Endothelial cell of umbilical vein (primary cell): ENCODE data around the gene OSBPL6. TPM values are rescaled to one million over a fixed set of nuclear protein-coding genes. Genes with fewer than 3 reads are reported as not detected.

Source experiments
- BruUV-seq: library from RNA; stranded (reverse); fragments of 400-500 nt; replicated peaks from 2 replicates; lab custom pipeline; 2021; lab: Mats Ljungman, UMichigan
- CTCF ChIA-PET: fragments of 300-600, 350-600 bp; sonication (Branson Sonifier 250); formaldehyde crosslinking; loops from one replicate; lab custom pipeline; 2021; ENCODE audit warnings: antibody characterized with exemption, inconsistent platforms; lab: Charles Lee
- POLR2A ChIA-PET: fragments of 300-600, 350-600 bp; sonication (Branson Sonifier 250); formaldehyde crosslinking; loops from one replicate; lab custom pipeline; 2021; ENCODE audit warnings: antibody characterized with exemption, inconsistent platforms; lab: Charles Lee
- DNase-seq: peaks from one replicate; pipeline ENCODE4 v3.0.0-alpha.2; 2011; ENCODE audit warnings: low read depth, low spot score
- FAIRE-seq: peaks from 2 replicates; lab custom pipeline; 2011; peaks lifted over from hg19 to GRCh38; lab: Jason Lieb, UNC
- H2AFZ ChIP-seq: 2 replicates; pipeline ENCODE4 v1.6.0; 2012; ENCODE audit warnings: low read depth, low read length, control low read depth, inconsistent platforms
- H3K27ac ChIP-seq: 2 replicates; pipeline ENCODE4 v1.5.1; 2011; ENCODE audit warnings: low read depth, mild to moderate bottlenecking, control low read depth, low read length, moderate library complexity; ENCODE audit not compliant: insufficient read depth
- H3K27me3 ChIP-seq, 2 experiments: 2 replicates each; pipeline versions ENCODE4 v1.6.0 to v1.6.1; 2011; ENCODE audit warnings: low read length in 2 of 2, mixed read lengths in 1 of 2; ENCODE audit not compliant: control insufficient read depth in 2 of 2, insufficient read depth in 2 of 2
- H3K36me3 ChIP-seq, 2 experiments: 2 replicates in 1 of 2; 3 replicates in 1 of 2; pipeline ENCODE4 v1.5.1; 2011; ENCODE audit warnings: low read length in 2 of 2, mild to moderate bottlenecking in 1 of 2, moderate library complexity in 1 of 2; ENCODE audit not compliant: control insufficient read depth in 2 of 2, insufficient read depth in 2 of 2; ENCODE audit errors: extremely low read depth in 1 of 2
- H3K4me1 ChIP-seq: 3 replicates; pipeline ENCODE4 v1.5.1; 2011; ENCODE audit warnings: mild to moderate bottlenecking, low read length; ENCODE audit not compliant: control insufficient read depth, insufficient read depth; ENCODE audit errors: extremely low read depth
- H3K4me2 ChIP-seq: 2 replicates; pipeline ENCODE4 v1.6.1; 2011; ENCODE audit warnings: low read length, control low read depth, mixed read lengths; ENCODE audit not compliant: insufficient read depth
- H3K4me3 ChIP-seq, 3 experiments: fragments of 200-600 bp in 1 of 3; sonication (generic), shearing (Covaris generic) in 1 of 3; replicated peaks in 1 of 3; 2 replicates each; pipeline ENCODE4 v1.5.1; 2011 to 2016; ENCODE audit warnings: control low read depth in 3 of 3, low read length in 3 of 3, mild to moderate bottlenecking in 2 of 3, inconsistent platforms in 1 of 3, low read depth in 1 of 3, moderate library complexity in 1 of 3; ENCODE audit not compliant: insufficient read depth in 1 of 3
- H3K79me2 ChIP-seq: 2 replicates; pipeline ENCODE4 v1.6.0; 2012; ENCODE audit warnings: low read length, inconsistent platforms; ENCODE audit not compliant: control insufficient read depth, insufficient read depth
- H3K9ac ChIP-seq: replicated peaks from 2 replicates; pipeline ENCODE3; 2011; ENCODE audit warnings: low read length, control low read depth; ENCODE audit not compliant: insufficient read depth; ENCODE audit errors: extremely low read depth
- H3K9me1 ChIP-seq: replicated peaks from 3 replicates; pipeline ENCODE4 v1.6.0; 2011; ENCODE audit warnings: mild to moderate bottlenecking, low read length; ENCODE audit not compliant: control insufficient read depth, insufficient read depth; ENCODE audit errors: extremely low read depth
- H3K9me3 ChIP-seq: replicated peaks from 2 replicates; pipeline ENCODE4 v1.5.1; 2012; ENCODE audit warnings: low read length, inconsistent platforms; ENCODE audit not compliant: control insufficient read depth, insufficient read depth
- H4K20me1 ChIP-seq: replicated peaks from 2 replicates; pipeline ENCODE3; 2011; ENCODE audit warnings: mild to moderate bottlenecking, low read length; ENCODE audit not compliant: control insufficient read depth, insufficient read depth; ENCODE audit errors: extremely low read depth
- CTCF ChIP-seq, 2 donors: IDR thresholded peaks; 1 replicate in 1 of 2; 2 replicates in 1 of 2; pipeline ENCODE4 v1.5.1; 2011; ENCODE audit warnings: low read length in 2 of 2, mild to moderate bottlenecking in 2 of 2, moderate library complexity in 2 of 2, control low read depth in 1 of 2, inconsistent platforms in 1 of 2, low read depth in 1 of 2; ENCODE audit not compliant: insufficient read depth in 1 of 2; ENCODE audit errors: extremely low read depth in 1 of 2
- EZH2 ChIP-seq: IDR thresholded peaks from 2 replicates; pipeline ENCODE4 v1.6.1; 2012; ENCODE audit warnings: borderline replicate concordance, low read depth, mild to moderate bottlenecking, moderate library complexity, low read length, inconsistent platforms; ENCODE audit not compliant: severe bottlenecking
- FOS ChIP-seq: IDR thresholded peaks from 2 replicates; pipeline ENCODE4 v1.6.1; 2011; ENCODE audit warnings: mild to moderate bottlenecking, low read length, moderate library complexity, borderline replicate concordance; ENCODE audit not compliant: insufficient read depth
- GATA2 ChIP-seq: IDR thresholded peaks from 2 replicates; pipeline ENCODE4 v1.7.0; 2011; ENCODE audit warnings: low read depth, mild to moderate bottlenecking, moderate library complexity, mixed read lengths, low read length; ENCODE audit not compliant: insufficient read length, insufficient read depth
- JUN ChIP-seq: IDR thresholded peaks from 2 replicates; pipeline ENCODE4 v1.6.1; 2011; ENCODE audit warnings: borderline replicate concordance, low read depth; ENCODE audit not compliant: insufficient read length, insufficient read depth
- MAX ChIP-seq: IDR thresholded peaks from 2 replicates; pipeline ENCODE4 v1.6.1; 2011; ENCODE audit not compliant: insufficient read depth, insufficient read length
- MYC ChIP-seq: IDR thresholded peaks from one replicate; pipeline ENCODE4 v1.6.1; 2011; ENCODE audit warnings: mild to moderate bottlenecking, low read depth, low read length
- POLR2A ChIP-seq: IDR thresholded peaks from 2 replicates; pipeline ENCODE4 v1.6.1; 2012; ENCODE audit warnings: low read depth, mild to moderate bottlenecking, control low read depth, low read length
- POLR2AphosphoS5 ChIP-seq: IDR thresholded peaks from 2 replicates; pipeline ENCODE4 v1.6.1; 2012; ENCODE audit warnings: low read depth, mild to moderate bottlenecking, control low read depth, low read length, moderate library complexity; ENCODE audit not compliant: insufficient read depth
- dilution Hi-C: fragments of 300-500 bp; cut with MboI; formaldehyde crosslinking; loops from one replicate; pipeline ENCODE4 v1.15.0; 2019; ENCODE audit warnings: low sequenced_read_pairs; ENCODE audit not compliant: extremely low pct_ligation_motif_present
- intact Hi-C: fragments of 100-400 bp; cut with micrococcal nuclease; formaldehyde crosslinking; loops from one replicate; pipeline ENCODE4 v1.10.0; 2022
- polyA plus RNA-seq, 4 experiments: library from polyadenylated mRNA; depleted of rRNA in 3 of 4; stranded (reverse) in 3 of 4; unstranded in 1 of 4; fragments of >200 nt; gene quantifications; 2 replicates each; pipeline versions ENCODE4 v1.2.1 to v1.2.3, GENCODE V29; 2011 to 2012; ENCODE audit warnings: missing spikeins in 1 of 4
- total RNA-seq: library from RNA; stranded (reverse); gene quantifications from 2 replicates; pipeline ENCODE4 v1.2.3, GENCODE V29; 2021

OSBPL6 gene
- total and polyA plus RNA-seq, 2 donors (not counting 3 experiments of a cell fraction or from before 2014, with no cell fraction given), result 1.5 to 2.3 TPM

DNA sequence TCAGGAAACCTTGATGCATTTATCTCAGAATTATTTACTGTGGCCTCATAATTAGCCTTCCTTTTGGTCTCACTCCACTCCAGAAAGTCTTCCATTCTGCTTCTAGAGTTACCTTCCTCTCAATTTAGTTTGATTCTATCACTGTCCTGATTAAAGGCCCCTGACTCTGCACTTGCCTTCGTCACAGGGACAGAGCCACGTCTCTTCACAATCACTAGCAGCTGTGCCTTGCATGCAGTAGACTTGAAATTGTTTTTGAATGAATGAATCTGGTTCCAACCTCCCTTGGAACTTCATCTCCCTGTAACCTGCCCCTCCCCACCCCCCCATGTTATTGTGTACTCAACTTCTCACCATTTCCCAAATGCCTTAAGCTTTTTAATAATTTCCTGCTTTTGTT is 52.4 kb downstream of the OSBPL6 start:
- dilution Hi-C loops, result no loop called here
- CTCF ChIA-PET, result interaction anchor here (1.0 to 1.5 kb wide), 2 partner anchors 10 to 114 kb away, joined by 3 to 4 read pairs; no protein-coding TSS in a partner anchor
- FAIRE-seq (no peak), DNase-seq (peak; percentile 17)
- Histone ChIP-seq H3K9ac (no peak overlapping the region), H3K36me3 (no peaks in the 10 kb centered on the region), H3K9me1 (no peaks in the 10 kb centered on the region), H3K79me2 (no peaks in the 10 kb centered on the region), H3K27me3 (no peaks in the 10 kb centered on the region), H3K9me3 (no peaks in the 10 kb centered on the region), H3K4me1 (peaks cover 6% of the 10 kb centered on the region), H4K20me1 (no peaks in the 10 kb centered on the region), H3K4me3 (no peak overlapping the region), H3K4me2 (no peak overlapping the region), H2AFZ (no peak overlapping the region), H3K27ac (no peak overlapping the region)
- TF ChIP-seq POLR2AphosphoS5 (no peak), MYC (no peak), GATA2 (no peak), EZH2 (no peak), CTCF (IDR thresholded peaks at IDR 0.05; ENCODE audit: extremely low read depth in 1 of 2, insufficient read depth in 1 of 2, low read depth in 1 of 2, low read length in 2 of 2) (no peak)
- no TSS peak for BruUV-seq
- intact Hi-C loops, result no loop called here
- POLR2A ChIA-PET, result no interaction called here

DNA sequence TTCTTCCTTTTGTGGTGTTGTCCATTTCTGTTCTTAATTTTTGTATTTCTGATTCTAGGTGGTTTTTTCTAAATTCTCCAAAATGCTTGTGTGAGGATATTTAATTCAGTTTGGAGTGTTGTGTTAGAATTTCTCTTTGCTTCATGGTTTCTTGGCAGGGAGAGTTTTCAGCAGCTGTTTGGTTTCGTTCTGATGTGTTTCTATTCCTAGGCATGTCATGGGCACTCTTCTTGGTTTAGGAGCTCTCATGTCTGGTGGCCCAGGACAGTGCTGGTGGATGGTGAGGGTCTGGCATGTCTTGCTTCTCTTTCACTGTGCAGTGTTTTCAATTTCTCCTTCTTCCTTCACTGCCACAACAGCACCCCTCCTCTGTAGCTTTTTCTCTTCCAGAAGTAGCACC is 52.9 kb downstream of the OSBPL6 start:
- CTCF ChIA-PET, result interaction anchor here (1.0 to 1.5 kb wide), 2 partner anchors 10 to 115 kb away, joined by 3 to 4 read pairs; no protein-coding TSS in a partner anchor
- Histone ChIP-seq H3K9ac (no peak overlapping the region), H3K36me3 (no peaks in the 10 kb centered on the region), H3K4me1 (peaks cover 3% of the 10 kb centered on the region), H3K9me1 (no peaks in the 10 kb centered on the region), H3K79me2 (no peaks in the 10 kb centered on the region), H2AFZ (no peak overlapping the region), H3K4me2 (no peak overlapping the region), H3K9me3 (no peaks in the 10 kb centered on the region), H4K20me1 (no peaks in the 10 kb centered on the region), H3K27ac (no peak overlapping the region), H3K4me3 (no peak overlapping the region), H3K27me3 (no peaks in the 10 kb centered on the region)
- BruUV-seq, result no TSS peak
- TF ChIP-seq MAX (no peak), CTCF (IDR thresholded peaks at IDR 0.05; ENCODE audit: extremely low read depth in 1 of 2, insufficient read depth in 1 of 2, low read depth in 1 of 2, low read length in 2 of 2) (no peak), GATA2 (no peak), POLR2AphosphoS5 (no peak), FOS (no peak), JUN (no peak), EZH2 (no peak), POLR2A (no peak), MYC (no peak)
- FAIRE-seq, result no peak
- intact Hi-C loops, result no loop called here
- no peak for DNase-seq
- POLR2A ChIA-PET, result no interaction called here
- dilution Hi-C loops, result no loop called here
